HEK293 (cell line): ENCODE measurements around the gene B3GLCT.

Experiments
- CTCF ChIA-PET: fragments of 350-600 bp; formaldehyde crosslinking; extraction: SDS; loops from one replicate; lab custom pipeline; 2021; ENCODE audit warnings: antibody characterized with exemption; lab: Yijun Ruan, JAX
- POLR2A ChIA-PET: fragments of 300-600 bp; formaldehyde crosslinking; extraction: SDS; loops from one replicate; lab custom pipeline; 2020; ENCODE audit warnings: antibody characterized with exemption, inconsistent platforms; lab: Yijun Ruan, JAX
- H3K27ac ChIP-seq: fragments of 200-500 bp; sonication (Bioruptor generic); 2 replicates; pipeline ENCODE4 v1.5.1; 2014; ENCODE audit warnings: low read depth, low read length, control low read depth, inconsistent platforms; ENCODE audit errors: extremely low read depth
- H3K36me3 ChIP-seq, 2 experiments: fragments of 200-500 bp in 1 of 2; sonication (Bioruptor generic) in 1 of 2; 1 replicate in 1 of 2; 2 replicates in 1 of 2; pipeline ENCODE4 v1.5.1; 2014 to 2017; ENCODE audit warnings: inconsistent platforms in 2 of 2, low read length in 2 of 2; ENCODE audit not compliant: control insufficient read depth in 2 of 2, insufficient read depth in 1 of 2
- H3K4me1 ChIP-seq: fragments of 200-500 bp; sonication (Bioruptor generic); 2 replicates; pipeline ENCODE4 v1.5.1; 2014; ENCODE audit warnings: mild to moderate bottlenecking, low read length, inconsistent platforms; ENCODE audit not compliant: control insufficient read depth, insufficient read depth
- H3K4me3 ChIP-seq: 2 replicates; pipeline ENCODE4 v1.5.1; 2011; ENCODE audit warnings: low read depth, mild to moderate bottlenecking, control low read depth, low read length, moderate library complexity
- H3K9me3 ChIP-seq: fragments of 200-500 bp; sonication (Bioruptor generic); 2 replicates; pipeline ENCODE4 v1.5.1; 2014; ENCODE audit warnings: low read depth, low read length, inconsistent platforms; ENCODE audit not compliant: control insufficient read depth, insufficient read depth
- BCL11A ChIP-seq: fragments of 450-650 bp; formaldehyde crosslinking; IDR thresholded peaks from 2 replicates; pipeline ENCODE4 v1.5.1; 2016; ENCODE audit warnings: low read depth, missing biosample characterization, missing genetic modification characterization
- IKZF3 ChIP-seq: fragments of 450-650 bp; IDR thresholded peaks from 2 replicates; pipeline ENCODE4 v1.5.0; 2018; ENCODE audit warnings: missing biosample characterization, mild to moderate bottlenecking, missing genetic modification characterization, moderate library complexity
- KLF7 ChIP-seq: fragments of 450-650 bp; formaldehyde crosslinking; IDR thresholded peaks from 2 replicates; pipeline ENCODE4 v1.5.1; 2016; ENCODE audit warnings: missing biosample characterization, missing genetic modification characterization, borderline replicate concordance
- KLF9 ChIP-seq: fragments of 450-650 bp; formaldehyde crosslinking; IDR thresholded peaks from 2 replicates; pipeline ENCODE4 v1.5.1; 2016; ENCODE audit warnings: missing biosample characterization, missing genetic modification characterization, low read depth
- SCRT1 ChIP-seq: fragments of 450-650 bp; formaldehyde crosslinking; IDR thresholded peaks from 2 replicates; pipeline ENCODE4 v1.5.1; 2016; ENCODE audit warnings: missing biosample characterization, missing genetic modification characterization, borderline replicate concordance
- TRIM28 ChIP-seq: IDR thresholded peaks from 2 replicates; pipeline ENCODE4 v1.6.1; 2011; ENCODE audit warnings: low read length, control low read depth, borderline replicate concordance
- YY2 ChIP-seq: fragments of 450-650 bp; formaldehyde crosslinking; IDR thresholded peaks from 2 replicates; pipeline ENCODE4 v1.5.1; 2016; ENCODE audit warnings: missing biosample characterization, missing genetic modification characterization
- ZBTB1 ChIP-seq: fragments of 450-650 bp; formaldehyde crosslinking; IDR thresholded peaks from 2 replicates; pipeline ENCODE4 v1.5.1; 2016; ENCODE audit warnings: missing biosample characterization, missing genetic modification characterization
- ZBTB17 ChIP-seq: fragments of 450-650 bp; formaldehyde crosslinking; IDR thresholded peaks from 2 replicates; pipeline ENCODE4 v1.5.1; 2016; ENCODE audit warnings: missing biosample characterization, missing genetic modification characterization
- ZFP41 ChIP-seq: fragments of 450-650 bp; formaldehyde crosslinking; IDR thresholded peaks from 2 replicates; pipeline ENCODE4 v1.5.1; 2016; ENCODE audit warnings: missing biosample characterization, missing genetic modification characterization, borderline replicate concordance
- ZNF138 ChIP-seq: fragments of 450-650 bp; formaldehyde crosslinking; IDR thresholded peaks from 2 replicates; pipeline ENCODE4 v1.5.1; 2016; ENCODE audit warnings: missing biosample characterization, missing genetic modification characterization, borderline replicate concordance
- ZNF157 ChIP-seq: fragments of 450-650 bp; formaldehyde crosslinking; IDR thresholded peaks from 2 replicates; pipeline ENCODE4 v1.5.1; 2016; ENCODE audit warnings: missing biosample characterization, missing genetic modification characterization
- ZNF221 ChIP-seq: fragments of 450-650 bp; formaldehyde crosslinking; IDR thresholded peaks from 2 replicates; pipeline ENCODE4 v1.5.1; 2017; ENCODE audit warnings: missing biosample characterization, missing genetic modification characterization, borderline replicate concordance
- ZNF266 ChIP-seq: fragments of 450-650 bp; formaldehyde crosslinking; IDR thresholded peaks from 2 replicates; pipeline ENCODE4 v1.5.1; 2016; ENCODE audit warnings: missing biosample characterization, missing genetic modification characterization, low read depth
- ZNF350 ChIP-seq: fragments of 450-650 bp; formaldehyde crosslinking; IDR thresholded peaks from 2 replicates; pipeline ENCODE4 v1.5.0; 2017; ENCODE audit warnings: missing biosample characterization, mild to moderate bottlenecking, missing genetic modification characterization
- ZNF555 ChIP-seq: fragments of 450-650 bp; formaldehyde crosslinking; conservative IDR thresholded peaks from 2 replicates; pipeline ENCODE4 v1.5.1; 2017; ENCODE audit warnings: missing biosample characterization, mild to moderate bottlenecking, missing genetic modification characterization, inconsistent platforms
- ZNF76 ChIP-seq: fragments of 450-650 bp; formaldehyde crosslinking; IDR thresholded peaks from 2 replicates; pipeline ENCODE4; 2016; ENCODE audit warnings: low read depth, missing biosample characterization, missing genetic modification characterization, borderline replicate concordance
- ZSCAN23 ChIP-seq: fragments of 450-650 bp; formaldehyde crosslinking; IDR thresholded peaks from 2 replicates; pipeline ENCODE4 v1.5.1; 2016; ENCODE audit warnings: missing biosample characterization, missing genetic modification characterization
- ZSCAN30 ChIP-seq: fragments of 450-650 bp; IDR thresholded peaks from 2 replicates; pipeline ENCODE4 v1.5.1; 2018; ENCODE audit warnings: missing biosample characterization, mild to moderate bottlenecking, missing genetic modification characterization, moderate library complexity
- TF ChIP-seq, protein P1 (sequence below): fragments of 450-650 bp; formaldehyde crosslinking; IDR thresholded peaks from 2 replicates; pipeline ENCODE4 v1.5.1; 2016; ENCODE audit warnings: missing biosample characterization, missing genetic modification characterization
- TF ChIP-seq, protein P2 (sequence below): fragments of 450-650 bp; formaldehyde crosslinking; IDR thresholded peaks from 2 replicates; pipeline ENCODE4 v1.5.1; 2016; ENCODE audit warnings: missing biosample characterization, missing genetic modification characterization
- TF ChIP-seq, protein P3 (sequence below): fragments of 450-650 bp; formaldehyde crosslinking; IDR thresholded peaks from 2 replicates; pipeline ENCODE4 v1.5.1; 2016; ENCODE audit warnings: missing biosample characterization, missing genetic modification characterization, borderline replicate concordance

Gene B3GLCT

DNA sequence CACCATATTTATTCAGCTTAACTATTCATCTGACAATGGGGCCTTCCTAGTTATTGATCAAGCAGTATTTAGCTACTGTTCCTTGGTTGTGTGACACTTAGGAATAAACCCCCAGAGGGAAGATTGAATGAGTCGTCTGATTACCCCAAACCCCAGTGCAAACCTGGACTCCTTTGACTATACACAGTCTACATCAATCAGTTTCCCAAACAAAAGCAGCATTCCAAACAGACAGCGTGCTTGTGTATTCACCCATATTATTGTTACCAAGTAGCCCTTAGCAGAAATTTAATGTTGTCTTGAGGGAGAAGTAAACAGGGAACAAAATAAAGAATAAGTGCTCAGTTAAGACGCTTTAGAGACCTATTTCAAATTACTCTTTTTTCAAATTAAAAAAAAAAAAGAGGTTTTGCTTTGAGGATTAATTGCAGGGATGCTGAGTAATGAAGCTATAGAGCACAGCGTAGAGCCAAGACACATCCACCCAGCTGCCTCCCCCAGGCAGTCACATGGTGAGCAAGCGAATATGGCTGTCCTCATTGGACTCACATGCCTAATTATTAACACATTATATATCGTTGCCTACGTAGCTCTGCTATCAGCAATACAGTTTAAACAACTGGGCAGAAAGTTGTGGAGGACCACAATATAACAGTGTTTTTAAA, 14.7 kb upstream of the B3GLCT start:
- no peak overlapping the region for H3K27ac ChIP-seq
- ChIA-PET CTCF (interaction anchor here (0.7 to 1.3 kb wide), 2 partner anchors 14 to 165 kb away, joined by 3 read pairs; partner anchors contain the start of gene B3GLCT), POLR2A (no interaction called here)
- H3K4me3 ChIP-seq: no peak overlapping the region
- no peaks in the 10 kb centered on the region for H3K4me1 ChIP-seq
- no peaks in the 10 kb centered on the region for H3K36me3 ChIP-seq
- H3K9me3 ChIP-seq: no peaks in the 10 kb centered on the region
- TF ChIP-seq TRIM28: no peak
- TF ChIP-seq YY2 (tag by site-specific recombination): no peak
- no peak for TF ChIP-seq ZNF350 (tag by site-specific recombination)
- no peak for TF ChIP-seq ZBTB17 (tag by site-specific recombination)
- TF ChIP-seq ZNF76 (tag by site-specific recombination): no peak
- TF ChIP-seq SCRT1 (tag by site-specific recombination): no peak
- TF ChIP-seq ZNF138 (tag by site-specific recombination): no peak
- no peak for TF ChIP-seq ZFP41
- TF ChIP-seq ZNF221 (tag by site-specific recombination): no peak
- no peak for TF ChIP-seq ZNF555 (tag by site-specific recombination)
- TF ChIP-seq ZSCAN23: no peak
- TF ChIP-seq BCL11A (tag by site-specific recombination): no peak
- no peak for TF ChIP-seq ZNF157
- TF ChIP-seq, protein P1, sequence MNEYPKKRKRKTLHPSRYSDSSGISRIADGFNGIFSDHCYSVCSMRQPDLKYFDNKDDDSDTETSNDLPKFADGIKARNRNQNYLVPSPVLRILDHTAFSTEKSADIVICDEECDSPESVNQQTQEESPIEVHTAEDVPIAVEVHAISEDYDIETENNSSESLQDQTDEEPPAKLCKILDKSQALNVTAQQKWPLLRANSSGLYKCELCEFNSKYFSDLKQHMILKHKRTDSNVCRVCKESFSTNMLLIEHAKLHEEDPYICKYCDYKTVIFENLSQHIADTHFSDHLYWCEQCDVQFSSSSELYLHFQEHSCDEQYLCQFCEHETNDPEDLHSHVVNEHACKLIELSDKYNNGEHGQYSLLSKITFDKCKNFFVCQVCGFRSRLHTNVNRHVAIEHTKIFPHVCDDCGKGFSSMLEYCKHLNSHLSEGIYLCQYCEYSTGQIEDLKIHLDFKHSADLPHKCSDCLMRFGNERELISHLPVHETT (tag by site-specific recombination): no peak
- no peak for TF ChIP-seq KLF9 (tag by site-specific recombination)
- TF ChIP-seq, protein P2, sequence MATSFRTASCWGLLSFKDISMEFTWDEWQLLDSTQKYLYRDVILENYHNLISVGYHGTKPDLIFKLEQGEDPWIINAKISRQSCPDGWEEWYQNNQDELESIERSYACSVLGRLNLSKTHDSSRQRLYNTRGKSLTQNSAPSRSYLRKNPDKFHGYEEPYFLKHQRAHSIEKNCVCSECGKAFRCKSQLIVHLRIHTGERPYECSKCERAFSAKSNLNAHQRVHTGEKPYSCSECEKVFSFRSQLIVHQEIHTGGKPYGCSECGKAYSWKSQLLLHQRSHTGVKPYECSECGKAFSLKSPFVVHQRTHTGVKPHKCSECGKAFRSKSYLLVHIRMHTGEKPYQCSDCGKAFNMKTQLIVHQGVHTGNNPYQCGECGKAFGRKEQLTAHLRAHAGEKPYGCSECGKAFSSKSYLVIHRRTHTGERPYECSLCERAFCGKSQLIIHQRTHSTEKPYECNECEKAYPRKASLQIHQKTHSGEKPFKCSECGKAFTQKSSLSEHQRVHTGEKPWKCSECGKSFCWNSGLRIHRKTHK (tag by site-specific recombination): no peak
- TF ChIP-seq, protein P3, sequence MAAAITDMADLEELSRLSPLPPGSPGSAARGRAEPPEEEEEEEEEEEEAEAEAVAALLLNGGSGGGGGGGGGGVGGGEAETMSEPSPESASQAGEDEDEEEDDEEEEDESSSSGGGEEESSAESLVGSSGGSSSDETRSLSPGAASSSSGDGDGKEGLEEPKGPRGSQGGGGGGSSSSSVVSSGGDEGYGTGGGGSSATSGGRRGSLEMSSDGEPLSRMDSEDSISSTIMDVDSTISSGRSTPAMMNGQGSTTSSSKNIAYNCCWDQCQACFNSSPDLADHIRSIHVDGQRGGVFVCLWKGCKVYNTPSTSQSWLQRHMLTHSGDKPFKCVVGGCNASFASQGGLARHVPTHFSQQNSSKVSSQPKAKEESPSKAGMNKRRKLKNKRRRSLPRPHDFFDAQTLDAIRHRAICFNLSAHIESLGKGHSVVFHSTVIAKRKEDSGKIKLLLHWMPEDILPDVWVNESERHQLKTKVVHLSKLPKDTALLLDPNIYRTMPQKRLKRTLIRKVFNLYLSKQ (tag by site-specific recombination): no peak
- TF ChIP-seq ZBTB1 (tag by site-specific recombination): no peak
- TF ChIP-seq ZSCAN30: no peak
- TF ChIP-seq ZNF266 (tag by site-specific recombination): no peak
- TF ChIP-seq, all 188 proteins: peak for 0

GRCh38 chr13:31191748-31192147, 8.0 kb upstream of the B3GLCT start:
- no peak overlapping the region for H3K4me3 ChIP-seq
- ChIA-PET CTCF (interaction anchor here (2.9 kb wide), 1 partner anchor 8 kb away, joined by 9 read pairs; the partner anchor contains the start of gene B3GLCT), POLR2A (no interaction called here)
- no peak overlapping the region for H3K27ac ChIP-seq
- no peaks in the 10 kb centered on the region for H3K4me1 ChIP-seq
- no peaks in the 10 kb centered on the region for H3K9me3 ChIP-seq
- TF ChIP-seq IKZF3 (tag by site-specific recombination) (no peak), KLF7 (tag by site-specific recombination) (no peak)
- H3K36me3 ChIP-seq: no peaks in the 10 kb centered on the region
